Stimulated activated CD8-positive, alpha-beta memory T cell treated with anti-CD3 and anti-CD28 coated beads, Interleukin-12 subunit alpha, Interleukin-12 subunit beta, amount 100 ng/mL, for 4 hours (primary cell): ENCODE results near the gene MRGPRX1.
"Not testable (repeated sequence)": the region's sequence is repeated elsewhere in the genome, so short reads cannot be mapped to it uniquely, and the experiment has no call there.

Source experiments
- DNase-seq: peaks from one replicate; pipeline ENCODE4 v3.0.0-alpha.2; 2020; ENCODE audit warnings: low read depth

MRGPRX1 gene

GRCh38 chr11:18939314-18939713, at the start of gene MRGPRX1:
TSS of gene MRGPRX1 (minus strand) at chr11:18939414. CDS start at chr11:18934784, 4,630 bp downstream.
- DNase-seq: no peak

GRCh38 chr11:18987454-18988231, 48.4 kb upstream of the MRGPRX1 start:
- DNase-seq: no peak

GRCh38 chr11:18986744-18987143, 47.5 kb upstream of the MRGPRX1 start:
- no peak for DNase-seq

- no peak for DNase-seq
These were observed 42.7 kb upstream of the MRGPRX1 start for GRCh38 chr11:18981897-18982296.

- no peak for DNase-seq
These were observed 35.0 kb upstream of the MRGPRX1 start for GRCh38 chr11:18974192-18974591.

- no peak for DNase-seq
These were observed 33.1 kb upstream of the MRGPRX1 start for GRCh38 chr11:18972336-18972735.

- DNase-seq: no peak
These were observed 30.5 kb upstream of the MRGPRX1 start for GRCh38 chr11:18969720-18970119.

GRCh38 chr11:18958221-18958910, 19.2 kb upstream of the MRGPRX1 start:
- DNase-seq: no peak

- DNase-seq: no peak
These were observed 17.4 kb upstream of the MRGPRX1 start for GRCh38 chr11:18956630-18957029.

- DNase-seq: no peak
These were observed 3.1 kb downstream of the MRGPRX1 start for GRCh38 chr11:18936002-18936673.

- DNase-seq: no peak
These were observed 4.9 kb downstream of the MRGPRX1 start for GRCh38 chr11:18934195-18934814.

- DNase-seq: no peak
These were observed 11.5 kb downstream of the MRGPRX1 start for GRCh38 chr11:18927550-18928322.

GRCh38 chr11:18925426-18925825, 13.8 kb downstream of the MRGPRX1 start:
- not testable (repeated sequence) for DNase-seq

- no peak for DNase-seq
These were observed 26.3 kb downstream of the MRGPRX1 start for GRCh38 chr11:18912883-18913282.

GRCh38 chr11:18907391-18907790, 31.8 kb downstream of the MRGPRX1 start:
- no peak for DNase-seq

GRCh38 chr11:18900637-18901036, 38.6 kb downstream of the MRGPRX1 start:
- not testable (repeated sequence) for DNase-seq

GRCh38 chr11:18900151-18900611, 39.0 kb downstream of the MRGPRX1 start:
- DNase-seq: not testable (repeated sequence)

- DNase-seq: not testable (repeated sequence)
These were observed 47.5 kb downstream of the MRGPRX1 start for GRCh38 chr11:18891712-18892111.

GRCh38 chr11:18890615-18891014, 48.6 kb downstream of the MRGPRX1 start:
- DNase-seq: no peak
